ENCODE results near the gene CLASRP. TPM values are rescaled to one million over a fixed set of nuclear protein-coding genes. Genes with fewer than 3 reads are reported as not detected.
"Not testable (repeated sequence)": the region's sequence is repeated elsewhere in the genome, so short reads cannot be mapped to it uniquely, and the experiment has no call there.

The CLASRP gene
- 10.1 and 12.0 TPM in 2 replicates for total RNA-seq (2012; rRNA removed)

GRCh38 chr19:45038931-45039893 lies at the start of gene CLASRP:
Gene CLASRP (plus strand): TSS chr19:45039045. CDS start chr19:45040213, 1,168 bp downstream.
- H3K4me2 ChIP-seq (ENCODE audit: low read length), result peak within 1 kb of the TSS; percentile 93
- H3K4me1 ChIP-seq (ENCODE audit: control insufficient read depth, insufficient read depth, low read length), result peaks cover 12% of the 10 kb centered on the region
- H3K9me3 ChIP-seq (replicated peaks; ENCODE audit: low read length), result no peaks in the 10 kb centered on the region
- peak within 1 kb of the TSS; percentile 99 for H3K4me3 ChIP-seq (ENCODE audit: low read length)
- H3K27me3 ChIP-seq (ENCODE audit: control insufficient read depth, insufficient read depth, low read length), result no peaks in the 10 kb centered on the region
- H3K36me3 ChIP-seq (ENCODE audit: insufficient read depth, low read length), result peaks cover 42% of the 10 kb centered on the region
- peak within 1 kb of the TSS; percentile 100 for H3K9ac ChIP-seq (ENCODE audit: low read depth, low read length)

GRCh38 chr19:44990459-44990858 lies 48.4 kb upstream of the CLASRP start:
- H3K36me3 ChIP-seq (ENCODE audit: insufficient read depth, low read length), result peaks cover 56% of the 10 kb centered on the region
- H3K4me1 ChIP-seq (ENCODE audit: control insufficient read depth, insufficient read depth, low read length), result no peaks in the 10 kb centered on the region
- H3K4me2 ChIP-seq (ENCODE audit: low read length), result no peak overlapping the region
- H3K27me3 ChIP-seq (ENCODE audit: control insufficient read depth, insufficient read depth, low read length), result no peaks in the 10 kb centered on the region
- no peak overlapping the region for H3K9ac ChIP-seq (ENCODE audit: low read depth, low read length)
- H3K9me3 ChIP-seq (replicated peaks; ENCODE audit: low read length), result no peaks in the 10 kb centered on the region
- no peak overlapping the region for H3K4me3 ChIP-seq (ENCODE audit: low read length)

GRCh38 chr19:44990966-44991365 lies 47.9 kb upstream of the CLASRP start:
- Histone ChIP-seq H3K4me1 (ENCODE audit: control insufficient read depth, insufficient read depth, low read length) (no peaks in the 10 kb centered on the region), H3K9me3 (replicated peaks; ENCODE audit: low read length) (no peaks in the 10 kb centered on the region), H3K36me3 (ENCODE audit: insufficient read depth, low read length) (peaks cover 51% of the 10 kb centered on the region), H3K4me3 (ENCODE audit: low read length) (no peak overlapping the region), H3K4me2 (ENCODE audit: low read length) (no peak overlapping the region), H3K27me3 (ENCODE audit: control insufficient read depth, insufficient read depth, low read length) (no peaks in the 10 kb centered on the region), H3K9ac (ENCODE audit: low read depth, low read length) (no peak overlapping the region)

- Histone ChIP-seq H3K4me1 (ENCODE audit: control insufficient read depth, insufficient read depth, low read length) (no peaks in the 10 kb centered on the region), H3K4me2 (ENCODE audit: low read length) (no peak overlapping the region), H3K9ac (ENCODE audit: low read depth, low read length) (no peak overlapping the region), H3K9me3 (replicated peaks; ENCODE audit: low read length) (no peaks in the 10 kb centered on the region), H3K4me3 (ENCODE audit: low read length) (no peak overlapping the region), H3K27me3 (ENCODE audit: control insufficient read depth, insufficient read depth, low read length) (no peaks in the 10 kb centered on the region), H3K36me3 (ENCODE audit: insufficient read depth, low read length) (peaks cover 37% of the 10 kb centered on the region)
These were observed 46.3 kb upstream of the CLASRP start for GRCh38 chr19:44992336-44993163.

- Histone ChIP-seq H3K9ac (ENCODE audit: low read depth, low read length) (no peak overlapping the region), H3K4me1 (ENCODE audit: control insufficient read depth, insufficient read depth, low read length) (no peaks in the 10 kb centered on the region), H3K27me3 (ENCODE audit: control insufficient read depth, insufficient read depth, low read length) (no peaks in the 10 kb centered on the region), H3K4me2 (ENCODE audit: low read length) (no peak overlapping the region), H3K4me3 (ENCODE audit: low read length) (no peak overlapping the region), H3K9me3 (replicated peaks; ENCODE audit: low read length) (no peaks in the 10 kb centered on the region), H3K36me3 (ENCODE audit: insufficient read depth, low read length) (peaks cover 34% of the 10 kb centered on the region)
These were observed 45.3 kb upstream of the CLASRP start for GRCh38 chr19:44993526-44993925.

- Histone ChIP-seq H3K4me1 (ENCODE audit: control insufficient read depth, insufficient read depth, low read length) (no peaks in the 10 kb centered on the region), H3K4me3 (ENCODE audit: low read length) (no peak overlapping the region)
These were observed 44.8 kb upstream of the CLASRP start for GRCh38 chr19:44993926-44994537.

GRCh38 chr19:44998025-44998424 lies 40.8 kb upstream of the CLASRP start:
- no peaks in the 10 kb centered on the region for H3K36me3 ChIP-seq (ENCODE audit: insufficient read depth, low read length)
- H3K27me3 ChIP-seq (ENCODE audit: control insufficient read depth, insufficient read depth, low read length), result peaks cover 2% of the 10 kb centered on the region
- no peak overlapping the region for H3K4me3 ChIP-seq (ENCODE audit: low read length)
- peaks cover 4% of the 10 kb centered on the region for H3K4me1 ChIP-seq (ENCODE audit: control insufficient read depth, insufficient read depth, low read length)
- no peak overlapping the region for H3K9ac ChIP-seq (ENCODE audit: low read depth, low read length)
- no peak overlapping the region for H3K4me2 ChIP-seq (ENCODE audit: low read length)
- H3K9me3 ChIP-seq (replicated peaks; ENCODE audit: low read length), result no peaks in the 10 kb centered on the region

More at GRCh38 chr19:44993926-44994537, 44.8 kb upstream of the CLASRP start:
- Histone ChIP-seq H3K27me3 (ENCODE audit: control insufficient read depth, insufficient read depth, low read length) (no peaks in the 10 kb centered on the region), H3K4me2 (ENCODE audit: low read length) (no peak overlapping the region), H3K9me3 (replicated peaks; ENCODE audit: low read length) (no peaks in the 10 kb centered on the region), H3K36me3 (ENCODE audit: insufficient read depth, low read length) (peaks cover 33% of the 10 kb centered on the region), H3K9ac (ENCODE audit: low read depth, low read length) (no peak overlapping the region)

- not testable (repeated sequence) for H3K4me2 ChIP-seq (ENCODE audit: low read length); H3K4me3 ChIP-seq (ENCODE audit: low read length); H3K4me1 ChIP-seq (ENCODE audit: control insufficient read depth, insufficient read depth, low read length); H3K36me3 ChIP-seq (ENCODE audit: insufficient read depth, low read length); H3K27me3 ChIP-seq (ENCODE audit: control insufficient read depth, insufficient read depth, low read length); H3K9me3 ChIP-seq (replicated peaks; ENCODE audit: low read length); H3K9ac ChIP-seq (ENCODE audit: low read depth, low read length)
These were observed 39.5 kb upstream of the CLASRP start for GRCh38 chr19:44999131-44999925.

- H3K9ac ChIP-seq (ENCODE audit: low read depth, low read length), result peak overlapping the region; percentile 27
- peak overlapping the region; percentile 85 for H3K4me2 ChIP-seq (ENCODE audit: low read length)
- H3K27me3 ChIP-seq (ENCODE audit: control insufficient read depth, insufficient read depth, low read length); H3K9me3 ChIP-seq (replicated peaks; ENCODE audit: low read length); H3K36me3 ChIP-seq (ENCODE audit: insufficient read depth, low read length); H3K4me1 ChIP-seq (ENCODE audit: control insufficient read depth, insufficient read depth, low read length): not testable (repeated sequence)
- peak overlapping the region; percentile 65 for H3K4me3 ChIP-seq (ENCODE audit: low read length)
These were observed 38.2 kb upstream of the CLASRP start for GRCh38 chr19:45000665-45001064.

- Histone ChIP-seq H3K4me2 (ENCODE audit: low read length) (peak within 1 kb of the TSS; percentile 90), H3K4me3 (ENCODE audit: low read length) (peak within 1 kb of the TSS; percentile 89), H3K27me3 (ENCODE audit: control insufficient read depth, insufficient read depth, low read length) (peaks cover 2% of the 10 kb centered on the region), H3K4me1 (ENCODE audit: control insufficient read depth, insufficient read depth, low read length) (peaks cover 4% of the 10 kb centered on the region), H3K9me3 (replicated peaks; ENCODE audit: low read length) (no peaks in the 10 kb centered on the region), H3K36me3 (ENCODE audit: insufficient read depth, low read length) (no peaks in the 10 kb centered on the region), H3K9ac (ENCODE audit: low read depth, low read length) (peak within 1 kb of the TSS; percentile 97)
These were observed 37.6 kb upstream of the CLASRP start, which contains the start of gene RELB for GRCh38 chr19:45001087-45001739. Gene RELB (plus strand): TSS chr19:45001464. CDS start chr19:45001580, 116 bp downstream.
